Posterior cingulate gyrus (tissue), 11 donors: ENCODE results near the gene DOHH.

Source experiments
- DNase-seq, 10 donors: peaks; one replicate each; pipeline versions ENCODE4 v3.0.0 to v3.0.0-alpha.2; 2020 to 2021; ENCODE audit warnings: mixed read lengths in 3 of 10
- intact Hi-C: fragments of 100-400 bp; cut with DNase I; formaldehyde crosslinking; loops from one replicate; pipeline ENCODE4 v1.15.1; 2023

DOHH gene

GRCh38 chr19:3506384-3507340 is 6.2 kb upstream of the DOHH start:
- peak in 2 of 10 donors; percentile 84 to 85 for DNase-seq
- intact Hi-C loops, result no loop called here

DNA sequence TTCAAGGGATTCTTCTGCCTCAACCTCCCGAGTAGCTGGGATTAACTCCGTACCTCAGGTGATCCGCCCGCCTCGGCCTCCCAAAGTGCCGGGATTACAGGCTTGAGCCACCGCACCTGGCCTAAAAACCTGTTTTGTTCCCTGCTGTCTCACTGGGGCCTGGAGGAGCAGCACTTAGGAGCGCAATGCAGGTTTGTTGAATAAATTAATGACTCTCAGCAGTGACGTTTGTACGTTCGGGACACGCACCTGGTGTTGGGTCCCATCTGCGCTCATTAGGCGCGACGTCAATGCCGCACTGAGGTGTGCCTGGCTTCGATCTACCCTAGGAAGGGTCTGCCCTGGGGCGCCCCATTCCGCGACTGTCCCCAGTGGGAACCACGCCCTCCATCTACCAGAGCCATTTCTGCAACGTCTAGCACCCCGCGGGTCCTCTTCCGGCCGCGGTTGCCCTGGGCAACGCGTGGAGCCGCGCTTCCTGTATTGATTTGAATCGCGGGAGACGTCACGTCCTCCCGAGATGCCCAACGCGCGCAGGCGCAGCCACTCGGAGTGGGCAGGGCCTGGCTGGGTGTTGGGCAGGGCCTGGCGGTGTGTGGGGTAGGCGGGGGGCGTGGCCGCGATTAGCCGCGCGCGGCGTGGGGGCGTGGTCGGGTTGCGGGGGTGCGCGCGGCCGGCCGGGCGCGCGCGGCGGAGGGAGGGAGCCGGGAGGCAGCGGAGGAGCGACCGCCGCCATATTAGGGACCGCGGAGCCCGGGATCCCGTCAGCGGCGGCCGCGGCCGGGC is 5.3 kb upstream of the DOHH start, which contains the start of gene FZR1:
FZR1 (plus strand) TSS at position 714 of the 786 bp plus-strand sequence. CDS start 16,679 bp downstream, outside the sequence.
- intact Hi-C loops, result no loop called here
- DNase-seq, result peak; percentile 98 to 100 (median 99)

- intact Hi-C loops, result no loop called here
- DNase-seq, result no peak
Measured at GRCh38 chr19:3504735-3505134, 4.3 kb upstream of the DOHH start.

GRCh38 chr19:3503036-3503572 is 2.6 kb upstream of the DOHH start:
- intact Hi-C loops, result no loop called here

DNA sequence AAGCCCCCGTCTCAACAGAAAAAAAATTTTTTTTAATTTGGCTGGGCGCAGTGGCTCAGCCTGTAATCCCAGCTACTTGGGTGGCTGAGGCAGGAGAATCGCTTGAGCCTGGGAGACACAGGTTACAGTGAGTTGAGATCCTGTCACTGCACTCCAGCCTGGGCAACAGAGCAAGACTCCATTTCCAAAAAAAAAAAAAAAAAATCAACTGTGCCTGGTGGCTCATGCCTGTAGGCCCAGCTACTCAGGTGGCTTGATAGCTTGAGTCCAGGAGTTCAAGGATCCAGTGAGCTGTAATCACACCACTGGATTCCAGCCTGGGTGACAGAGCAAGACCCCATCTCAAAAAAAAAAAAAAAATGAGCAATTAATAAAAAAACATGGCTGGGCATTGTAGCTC is 1.3 kb upstream of the DOHH start:
- intact Hi-C loops, result no loop called here
- DNase-seq, result no peak

More at GRCh38 chr19:3503036-3503572, 2.6 kb upstream of the DOHH start:
- DNase-seq, result peak in 1 of 10 donors; percentile 75

DNA sequence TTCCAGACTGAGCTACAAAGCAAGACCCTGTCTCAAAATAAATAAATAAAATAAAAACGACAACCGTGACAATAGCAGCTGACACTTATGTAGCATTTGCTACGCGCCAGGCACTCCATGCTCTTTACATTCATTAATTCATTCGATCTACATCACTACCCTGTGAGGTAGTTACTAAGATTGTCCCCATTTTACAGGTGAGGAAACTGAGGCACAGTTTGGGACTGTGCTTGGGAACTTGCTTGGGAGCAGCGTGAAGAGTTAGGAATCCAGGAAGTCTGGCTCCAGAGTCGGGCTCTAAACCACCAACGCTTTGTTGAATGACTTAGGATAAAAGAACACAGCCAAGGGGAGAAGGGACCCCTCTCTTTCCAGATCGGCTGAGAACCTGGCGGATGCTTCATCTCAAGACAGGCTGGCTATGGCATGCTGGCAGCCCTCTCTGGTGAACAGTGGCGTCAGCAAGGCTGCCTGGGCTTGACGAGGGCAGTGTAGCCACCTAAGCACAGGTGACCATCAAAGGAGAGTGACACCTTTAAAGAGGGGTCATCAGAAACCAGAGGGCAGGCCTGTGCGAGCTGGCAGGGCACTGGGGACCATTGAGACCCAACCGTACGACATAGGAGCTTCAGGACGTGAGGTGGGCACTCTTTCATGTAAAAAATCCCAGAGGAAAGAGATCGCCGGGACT is 591 bp downstream of the DOHH start:
- DNase-seq, result no peak
- intact Hi-C loops, result no loop called here

DNA sequence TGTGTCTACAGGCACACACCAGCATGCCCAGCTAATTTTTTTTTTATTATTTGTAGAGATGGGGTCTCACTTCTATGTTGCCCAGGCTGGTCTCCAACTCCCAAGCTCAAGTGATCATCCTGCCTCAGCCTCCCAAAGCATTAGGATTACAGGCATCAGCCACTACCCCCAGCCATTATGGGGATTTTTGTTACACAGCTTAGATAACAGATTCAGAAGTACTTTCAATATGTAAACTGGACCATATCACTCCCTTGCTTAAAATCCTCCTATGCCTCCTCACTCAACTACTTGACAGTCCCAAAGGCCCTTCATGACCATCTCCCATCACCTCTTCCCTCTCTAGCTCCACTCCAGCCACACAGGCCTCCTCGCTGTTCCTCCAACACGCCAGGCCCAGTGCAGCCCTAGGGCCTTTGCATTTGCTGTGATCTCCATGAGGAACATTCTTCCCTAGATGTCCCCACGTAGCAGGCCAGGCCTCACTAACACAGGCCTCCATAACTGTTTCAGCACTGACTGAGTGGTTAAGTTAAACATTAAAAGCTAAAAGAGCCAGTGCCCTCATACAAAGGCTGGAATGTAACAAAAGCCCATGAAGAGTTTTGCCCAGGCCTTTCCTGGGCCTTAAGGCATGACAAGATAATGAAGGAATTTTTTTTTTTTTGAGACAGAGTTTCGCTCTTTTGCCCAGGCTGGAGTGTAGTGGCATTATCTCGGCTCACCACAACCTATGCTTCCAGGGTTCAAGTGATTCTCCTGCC is 2.5 kb downstream of the DOHH start:
- intact Hi-C loops, result no loop called here
- DNase-seq, result no peak

DNA sequence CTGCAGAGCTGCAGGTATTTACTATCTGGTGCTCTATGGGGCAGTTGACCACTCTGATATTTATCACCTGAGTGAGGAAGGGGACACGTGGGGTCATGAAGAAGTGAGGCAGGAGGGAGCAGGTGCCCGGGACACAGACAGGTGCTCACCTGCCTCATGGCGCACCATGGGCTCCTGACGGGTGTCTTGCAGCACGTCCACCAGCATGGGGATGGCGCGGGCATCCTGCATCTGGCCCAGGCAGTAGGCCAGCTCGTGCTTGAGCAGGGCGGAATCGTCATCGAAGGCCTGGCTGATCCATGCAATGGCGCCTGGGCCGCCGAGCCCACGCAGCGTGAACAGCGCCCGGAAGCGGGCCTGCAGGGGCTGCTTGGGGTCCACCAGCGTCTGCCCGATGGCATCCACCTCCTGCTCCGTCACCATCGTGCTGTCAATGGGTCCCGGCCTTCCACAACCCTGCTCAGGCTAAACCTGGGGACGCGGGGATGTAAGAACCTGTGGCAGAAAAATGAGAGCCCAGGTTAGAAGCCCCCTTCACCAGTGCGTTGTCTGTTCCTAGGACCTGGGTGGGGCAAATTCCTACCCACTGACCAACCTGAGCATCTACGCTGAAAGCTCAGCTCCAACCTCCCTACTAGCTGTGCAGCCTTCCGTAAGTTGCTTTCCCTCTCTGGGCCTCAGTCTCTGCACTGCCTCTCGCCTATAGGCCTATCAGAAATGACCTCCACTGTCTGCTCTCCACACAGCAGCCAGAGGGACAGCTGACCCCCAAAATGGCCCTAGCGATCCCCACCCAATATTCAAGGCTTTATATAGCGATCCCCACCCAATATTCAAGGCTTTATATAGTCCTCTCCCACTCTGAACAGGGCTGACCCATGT is 3.8 kb downstream of the DOHH start:
- peak in 1 of 10 donors; percentile 84 for DNase-seq
- intact Hi-C loops, result no loop called here

DNA sequence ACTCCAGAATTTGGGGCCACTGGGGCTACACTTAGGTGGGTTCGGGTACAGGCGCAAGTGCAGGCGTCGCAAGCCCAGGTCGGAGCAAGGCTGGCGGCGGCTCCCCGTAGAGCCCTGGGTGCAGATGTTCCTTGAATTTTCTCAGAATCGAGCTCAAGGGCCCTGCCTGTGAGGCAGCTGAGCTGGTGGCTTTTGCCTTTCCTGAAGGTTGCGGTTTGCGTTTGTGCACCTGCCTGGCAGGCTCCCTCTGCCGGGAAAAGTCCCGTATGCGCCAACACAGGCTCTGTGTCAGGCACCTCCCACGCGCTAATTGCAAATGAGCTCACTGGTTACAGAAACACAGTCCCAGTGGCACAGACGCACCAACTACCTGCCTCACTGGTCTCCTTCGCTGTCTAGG is 5.9 kb downstream of the DOHH start:
- peak in 3 of 10 donors; percentile 34 to 91 (median 89) for DNase-seq
- intact Hi-C loops, result no loop called here

- intact Hi-C loops, result no loop called here
- peak; percentile 83 to 99 (median 94) for DNase-seq
Measured at GRCh38 chr19:3494051-3494450, 6.4 kb downstream of the DOHH start.

GRCh38 chr19:3493651-3494050 is 6.8 kb downstream of the DOHH start:
- DNase-seq, result peak in 1 of 10 donors; percentile 80
- intact Hi-C loops, result no loop called here

- intact Hi-C loops, result no loop called here
- DNase-seq, result peak in 2 of 10 donors; percentile 81 to 83
Measured at GRCh38 chr19:3492919-3493318, 7.6 kb downstream of the DOHH start.

DNA sequence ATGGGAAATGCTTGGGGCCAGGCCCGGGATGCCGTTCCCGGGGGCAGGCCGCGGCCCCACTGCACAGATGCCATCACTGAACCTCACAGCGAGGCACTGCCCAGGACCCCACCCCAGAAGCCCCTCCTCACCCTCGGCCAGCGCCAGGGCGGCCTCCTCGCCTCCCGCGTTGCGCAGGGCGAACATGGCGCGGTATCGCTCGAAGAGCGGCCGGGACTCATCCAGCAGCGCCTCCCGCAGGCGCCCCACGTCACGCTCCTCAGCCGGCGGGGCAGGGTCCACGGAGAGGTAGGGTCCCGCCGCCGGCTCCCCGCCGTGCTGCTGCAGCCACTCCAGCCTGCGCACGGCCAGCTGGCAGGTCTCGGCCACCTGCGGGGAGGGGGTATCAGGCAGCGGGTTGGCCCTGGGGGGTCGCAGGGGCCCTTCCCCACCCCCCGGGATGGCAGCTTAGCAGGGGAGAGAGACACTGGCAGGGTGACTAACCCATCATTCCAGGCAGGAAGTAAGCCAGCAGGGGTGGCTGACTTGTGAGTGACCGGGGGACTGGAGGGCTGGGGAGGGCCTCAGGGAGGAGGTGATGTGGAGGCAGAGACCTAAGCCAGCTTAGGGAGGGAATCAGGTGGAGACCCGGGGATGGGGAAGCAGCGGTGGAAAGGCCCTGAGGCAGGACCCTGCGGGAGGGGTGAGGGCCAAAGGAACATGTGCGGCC is 8.2 kb downstream of the DOHH start:
- peak in 1 of 10 donors; percentile 66 for DNase-seq
- intact Hi-C loops, result no loop called here

DNA sequence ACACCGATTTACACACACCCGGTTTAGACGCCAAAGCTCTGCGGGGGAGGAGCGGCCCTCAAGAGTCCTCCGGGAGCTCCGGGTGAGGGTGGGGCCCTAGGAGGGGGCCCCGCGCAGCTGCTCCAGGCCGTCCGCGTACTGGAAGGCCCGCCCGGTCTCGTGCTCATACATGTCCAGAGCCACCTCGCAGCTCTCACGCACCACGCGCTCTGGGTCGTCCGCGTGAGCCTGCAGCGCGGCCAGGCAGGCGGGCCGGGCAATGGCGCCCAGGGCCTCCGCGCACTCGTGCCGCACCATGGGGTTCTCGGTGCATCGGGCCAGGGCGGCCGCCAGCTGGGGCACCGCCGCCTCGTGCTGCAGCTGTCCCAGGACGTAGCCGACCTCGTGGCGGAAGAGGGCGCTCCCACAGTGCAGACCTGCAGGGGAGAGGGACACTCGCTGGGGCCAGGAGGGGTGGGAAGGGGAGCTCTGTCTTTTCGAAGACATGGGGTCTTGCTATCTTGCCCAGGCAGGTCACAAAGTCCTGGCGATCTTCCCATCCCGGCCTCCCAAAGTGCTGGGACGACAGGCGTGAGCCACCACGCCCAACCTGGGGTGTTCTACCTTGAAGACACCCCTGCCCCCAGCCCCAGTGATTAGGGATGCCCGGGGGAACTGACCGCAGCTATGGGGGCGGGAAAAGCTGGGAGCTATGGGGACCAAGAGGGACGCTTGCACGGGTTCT is 8.9 kb downstream of the DOHH start:
- intact Hi-C loops, result no loop called here

GRCh38 chr19:3483226-3483628 is 17.2 kb downstream of the DOHH start, which contains the start of gene SMIM44:
TSS of gene SMIM44 (minus strand) at chr19:3483441. CDS start at chr19:3483403, 38 bp downstream.
- DNase-seq, result peak in 1 of 10 donors; percentile 70
- intact Hi-C loops, result no loop called here

More for the DNA sequence above, 8.9 kb downstream of the DOHH start:
- peak in 2 of 10 donors; percentile 66 to 82 for DNase-seq

- intact Hi-C loops, result no loop called here
- peak in 1 of 10 donors; percentile 86 for DNase-seq
Measured at GRCh38 chr19:3482507-3483225, 17.8 kb downstream of the DOHH start.
